Hematopoietic multipotent progenitor cell treated with erythropoietin and hydrocortisone succinate and interleukin-3 and kit ligand, for 4 days (in vitro differentiated cells): ENCODE results near the gene EIF4E3.
A peak's percentile ranks its signal among the peaks of the same experiment; 100 is the strongest.

Source experiments
- DNase-seq: peaks from one replicate; pipeline ENCODE4 v3.0.0-alpha.2; 2015

The EIF4E3 gene

GRCh38 chr3:71725271-71725991 lies at the start of gene EIF4E3:
Gene EIF4E3, minus strand, starts transcription at chr3:71725402. Its CDS starts 35 bp downstream, at chr3:71725367.
- DNase-seq = peak; percentile 61

GRCh38 chr3:71771884-71772283 lies 46.7 kb upstream of the EIF4E3 start:
- DNase-seq = no peak

GRCh38 chr3:71771126-71771525 lies 45.9 kb upstream of the EIF4E3 start:
- no peak for DNase-seq

- no peak for DNase-seq
Measured at GRCh38 chr3:71763426-71763825, 38.2 kb upstream of the EIF4E3 start.

GRCh38 chr3:71760140-71760539 lies 34.9 kb upstream of the EIF4E3 start:
- no peak for DNase-seq

- no peak for DNase-seq
Measured at GRCh38 chr3:71759401-71759800, 34.2 kb upstream of the EIF4E3 start.

- DNase-seq = no peak
Measured at GRCh38 chr3:71758091-71758490, 32.9 kb upstream of the EIF4E3 start.

GRCh38 chr3:71754610-71755253 lies 29.5 kb upstream of the EIF4E3 start:
- no peak for DNase-seq

- DNase-seq = peak; percentile 55
Measured at GRCh38 chr3:71753701-71754609, 28.8 kb upstream of the EIF4E3 start, which contains the start of gene GPR27. Gene GPR27, plus strand, starts transcription at chr3:71753855. Its CDS starts 195 bp downstream, at chr3:71754050.

GRCh38 chr3:71752831-71753700 lies 27.9 kb upstream of the EIF4E3 start:
- DNase-seq = no peak

GRCh38 chr3:71751602-71752001 lies 26.4 kb upstream of the EIF4E3 start:
- DNase-seq = no peak

- DNase-seq = no peak
Measured at GRCh38 chr3:71744738-71745137, 19.5 kb upstream of the EIF4E3 start.

GRCh38 chr3:71742621-71743020 lies 17.4 kb upstream of the EIF4E3 start:
- no peak for DNase-seq

- DNase-seq = no peak
Measured at GRCh38 chr3:71734881-71735280, 9.7 kb upstream of the EIF4E3 start.

- no peak for DNase-seq
Measured at GRCh38 chr3:71733319-71733718, 8.1 kb upstream of the EIF4E3 start.

GRCh38 chr3:71732637-71733036 lies 7.4 kb upstream of the EIF4E3 start:
- DNase-seq = no peak

GRCh38 chr3:71728632-71729342 lies 3.6 kb upstream of the EIF4E3 start:
- DNase-seq = peak; percentile 49

GRCh38 chr3:71726146-71726545 lies 944 bp upstream of the EIF4E3 start:
- DNase-seq = no peak

GRCh38 chr3:71724584-71725270 lies 475 bp downstream of the EIF4E3 start:
- DNase-seq = peak; percentile 48

GRCh38 chr3:71724171-71724453 lies 1.1 kb downstream of the EIF4E3 start:
- DNase-seq = no peak

- no peak for DNase-seq
Measured at GRCh38 chr3:71723452-71724170, 1.6 kb downstream of the EIF4E3 start.
